ENCODE results near the gene ZNF438. TPM values are rescaled to one million over a fixed set of nuclear protein-coding genes. Genes with fewer than 3 reads are reported as not detected.

The ZNF438 gene
- total and polyA plus RNA-seq, 2 of the 4 experiments (the other 2 are of a cell fraction): 1.8 to 2.9 TPM

GRCh38 chr10:30999070-30999712 lies 32.5 kb downstream of the ZNF438 start:
- BruUV-seq (replicated peaks): no TSS peak
- Histone ChIP-seq H3K9me1 (ENCODE audit: insufficient read depth, low read length) (peaks cover 6% of the 10 kb centered on the region; the same call in 1 of the 2 replicates), H3K4ac (ENCODE audit: low read depth, low read length) (peak overlapping the region; percentile 82), H3K9me3 (ENCODE audit: control insufficient read depth, insufficient read depth, low read length) (peaks cover 2% of the 10 kb centered on the region; the same call in 1 of the 2 replicates), H3K23ac (ENCODE audit: low read depth, low read length) (peak overlapping the region; percentile 46), H3K27me3 (ENCODE audit: control insufficient read depth, insufficient read depth, low read length) (no peaks in the 10 kb centered on the region), H4K20me1 (ENCODE audit: insufficient read depth, low read length) (no peaks in the 10 kb centered on the region), H3K36me3 (ENCODE audit: control insufficient read depth, insufficient read depth, low read length) (no peaks in the 10 kb centered on the region), H3K4me3 (ENCODE audit: insufficient read depth, low read depth, low read length) (no peak overlapping the region; the same call in 1 of the 2 replicates), H2BK5ac (ENCODE audit: low read depth, low read length, poor library complexity, severe bottlenecking) (peak overlapping the region; percentile 71), H2AK5ac (ENCODE audit: low read depth, low read length) (peak overlapping the region; percentile 90; the same call in 1 of the 2 replicates), H2AK9ac (replicated peaks; ENCODE audit: low read depth, low read length, poor library complexity) (peak overlapping the region; percentile 3), H3K9ac (ENCODE audit: low read depth, low read length) (peak overlapping the region; percentile 32; the same call in 1 of the 2 replicates), H3K14ac (replicated peaks; ENCODE audit: low read depth, low read length) (peak overlapping the region; percentile 57), H3K4me1 (ENCODE audit: control insufficient read depth, insufficient read depth, low read length) (peaks cover 8% of the 10 kb centered on the region), H3K27ac (ENCODE audit: insufficient read depth, low read length) (peak overlapping the region; percentile 63), H2BK15ac (ENCODE audit: low read depth, low read length) (peak overlapping the region; percentile 17; the same call in 2 of the 3 replicates), H2BK120ac (ENCODE audit: low read depth, low read length) (peak overlapping the region; percentile 82), H4K5ac (ENCODE audit: low read depth, low read length) (peak overlapping the region; percentile 71), H4K8ac (ENCODE audit: low read depth in 2 of 2, low read length in 2 of 2) (peak overlapping the region; percentile 4 to 84; a peak in 3 of 4 replicates), H3K56ac (ENCODE audit: extremely low read depth, insufficient read depth, low read length) (peak overlapping the region; percentile 37; the same call in 1 of the 2 replicates), H3K4me2 (ENCODE audit: low read depth, low read length) (peak overlapping the region; percentile 47), H2BK20ac (ENCODE audit: low read depth, low read length) (peak overlapping the region; percentile 89), H4K91ac (ENCODE audit: insufficient read depth, low read depth, low read length) (peak overlapping the region; percentile 90), H3K79me1 (ENCODE audit: low read depth in 1 of 2, low read length in 2 of 2) (peaks cover 11 to 47% of the 10 kb centered on the region in 2 experiments), H2AFZ (replicated peaks; ENCODE audit: low read length, poor library complexity) (peak overlapping the region; percentile 59), H3K18ac (ENCODE audit: low read depth, low read length) (peak overlapping the region; percentile 54)
- whole genome bisulfite sequencing, 2 experiments (ENCODE audit: extremely low coverage in 2 of 2, insufficient read length in 1 of 2): 0% methylated on average over 1 of the region's 3 CpGs; no CpG with 5 or more reads in 1 of the 2 experiments
- dilution Hi-C loops (cut with HindIII; ENCODE audit: low sequenced_read_pairs, unreplicated experiment) (no loop called here), intact Hi-C loops (cut with micrococcal nuclease) (no loop called here), in situ Hi-C loops (cut with MboI; ENCODE audit: low sequenced_read_pairs) (no loop called here)
- POLR2A ChIA-PET (ENCODE audit: unreplicated experiment): no interaction called here
- peak; percentile 77 for DNase-seq
- CTCF ChIA-PET: interaction anchor here (0.6 to 1.4 kb wide), 2 partner anchors 216 to 328 kb away, joined by 3 read pairs; no protein-coding TSS in a partner anchor
- ATAC-seq (ENCODE audit: low read depth): peak; percentile 79
- TF ChIP-seq USF2 (IDR thresholded peaks at IDR 0.05; ENCODE audit: low read depth, low read length) (peak; percentile 79), NFE2L2 (IDR thresholded peaks at IDR 0.05; ENCODE audit: low read depth, low read length) (no peak), FOS (IDR thresholded peaks at IDR 0.05; ENCODE audit: low read depth, low read length) (peak; percentile 31; the same call in 1 of the 2 replicates), ELK1 (IDR thresholded peaks at IDR 0.05; ENCODE audit: borderline replicate concordance, low read depth, low read length) (no peak), RAD21 (IDR thresholded peaks at IDR 0.05; ENCODE audit: low read length) (no peak), MAZ (IDR thresholded peaks at IDR 0.05; ENCODE audit: borderline replicate concordance, low read depth, low read length) (no peak), SMC3 (IDR thresholded peaks at IDR 0.05; ENCODE audit: low read depth, low read length) (no peak), CHD1 (IDR thresholded peaks at IDR 0.05; ENCODE audit: low read depth, low read length) (no peak), MAFK (IDR thresholded peaks at IDR 0.05; ENCODE audit: low read depth, low read length) (no peak), MXI1 (IDR thresholded peaks at IDR 0.05; ENCODE audit: borderline replicate concordance, low read depth, low read length) (no peak), RCOR1 (IDR thresholded peaks at IDR 0.05; ENCODE audit: insufficient replicate concordance, low read length) (no peak), CTCF (conservative IDR thresholded peaks at IDR 0.05; ENCODE audit: low read depth, low read length) (no peak), POLR2A (IDR thresholded peaks at IDR 0.05; ENCODE audit: low read depth, low read length) (no peak), CEBPB (IDR thresholded peaks at IDR 0.05; ENCODE audit: low read depth, low read length) (peak; percentile 35; the same call in 1 of the 2 replicates)
